Omental fat pad (tissue), 4 donors: ENCODE data around the gene SHF. TPM values are rescaled to one million over a fixed set of nuclear protein-coding genes. Genes with fewer than 3 reads are reported as not detected.

Source experiments
- ATAC-seq: fragments of 150-250 bp; one replicate; pipeline ENCODE4 v1.9.1; 2016; ENCODE audit warnings: mild to moderate bottlenecking, moderate library complexity; ENCODE audit not compliant: low FRiP score
- DNase-seq: peaks from one replicate; pipeline ENCODE4 v3.0.0-alpha.2; 2019; ENCODE audit warnings: low spot score
- total RNA-seq, 4 donors: library from RNA; depleted of rRNA; stranded (reverse); fragments of >200 nt; gene quantifications; one replicate each; pipeline ENCODE4 v1.1.0, GENCODE V29; 2016
- TF ChIP-seq, protein P1 (sequence below), 3 donors: fragments of 450-650 bp; IDR thresholded peaks; one replicate each; pipeline ENCODE4 v1.5.1; 2016 to 2017; ENCODE audit warnings: antibody characterized with exemption in 3 of 3, mild to moderate bottlenecking in 3 of 3, moderate library complexity in 2 of 3

SHF gene
- total RNA-seq, 4 donors from 2014 or later: 1.9 to 10.5 (median 3.7) TPM

DNA sequence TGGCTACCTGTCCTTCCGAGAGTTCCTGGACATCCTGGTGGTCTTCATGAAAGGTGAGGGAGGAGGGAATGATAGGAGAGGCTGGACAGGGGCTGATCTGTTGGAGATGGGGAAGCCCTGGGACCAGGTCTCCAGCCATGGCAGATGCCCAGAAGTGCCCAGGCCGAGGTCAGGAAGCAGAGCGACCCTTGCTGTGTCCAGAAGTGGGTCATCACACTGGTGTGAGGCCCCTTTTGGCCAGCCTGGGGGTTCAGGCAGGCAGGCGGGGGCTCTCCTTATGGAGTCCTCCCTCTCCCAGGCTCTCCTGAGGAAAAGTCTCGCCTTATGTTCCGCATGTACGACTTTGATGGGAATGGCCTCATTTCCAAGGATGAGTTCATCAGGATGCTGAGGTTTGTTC, 40.2 kb downstream of the SHF start:
- TF ChIP-seq, protein P1, sequence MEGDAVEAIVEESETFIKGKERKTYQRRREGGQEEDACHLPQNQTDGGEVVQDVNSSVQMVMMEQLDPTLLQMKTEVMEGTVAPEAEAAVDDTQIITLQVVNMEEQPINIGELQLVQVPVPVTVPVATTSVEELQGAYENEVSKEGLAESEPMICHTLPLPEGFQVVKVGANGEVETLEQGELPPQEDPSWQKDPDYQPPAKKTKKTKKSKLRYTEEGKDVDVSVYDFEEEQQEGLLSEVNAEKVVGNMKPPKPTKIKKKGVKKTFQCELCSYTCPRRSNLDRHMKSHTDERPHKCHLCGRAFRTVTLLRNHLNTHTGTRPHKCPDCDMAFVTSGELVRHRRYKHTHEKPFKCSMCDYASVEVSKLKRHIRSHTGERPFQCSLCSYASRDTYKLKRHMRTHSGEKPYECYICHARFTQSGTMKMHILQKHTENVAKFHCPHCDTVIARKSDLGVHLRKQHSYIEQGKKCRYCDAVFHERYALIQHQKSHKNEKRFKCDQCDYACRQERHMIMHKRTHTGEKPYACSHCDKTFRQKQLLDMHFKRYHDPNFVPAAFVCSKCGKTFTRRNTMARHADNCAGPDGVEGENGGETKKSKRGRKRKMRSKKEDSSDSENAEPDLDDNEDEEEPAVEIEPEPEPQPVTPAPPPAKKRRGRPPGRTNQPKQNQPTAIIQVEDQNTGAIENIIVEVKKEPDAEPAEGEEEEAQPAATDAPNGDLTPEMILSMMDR (IDR thresholded peaks at IDR 0.05): no peak
- DNase-seq (no peak), ATAC-seq (no peak)

DNA sequence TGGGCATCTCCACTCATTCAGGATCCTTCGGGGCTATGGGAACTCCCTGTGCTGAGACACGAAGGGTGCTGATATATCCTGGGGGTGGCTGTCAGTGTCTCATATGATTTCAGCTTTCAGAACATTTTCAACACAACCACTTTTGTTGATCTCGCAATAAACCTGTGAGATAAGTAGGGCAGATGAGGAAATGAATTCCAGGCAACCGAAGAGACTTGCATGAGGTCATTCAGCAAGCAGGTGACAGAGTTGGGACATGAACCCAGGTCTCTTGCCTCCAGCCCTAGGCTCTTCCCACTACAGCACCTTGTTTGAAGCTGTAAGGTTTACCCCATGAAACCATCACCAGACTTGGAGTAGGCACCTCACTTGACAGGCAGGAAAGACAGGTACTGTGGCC, 41.4 kb downstream of the SHF start:
- no peak for ATAC-seq
- TF ChIP-seq, protein P1 (IDR thresholded peaks at IDR 0.05): no peak
- no peak for DNase-seq

DNA sequence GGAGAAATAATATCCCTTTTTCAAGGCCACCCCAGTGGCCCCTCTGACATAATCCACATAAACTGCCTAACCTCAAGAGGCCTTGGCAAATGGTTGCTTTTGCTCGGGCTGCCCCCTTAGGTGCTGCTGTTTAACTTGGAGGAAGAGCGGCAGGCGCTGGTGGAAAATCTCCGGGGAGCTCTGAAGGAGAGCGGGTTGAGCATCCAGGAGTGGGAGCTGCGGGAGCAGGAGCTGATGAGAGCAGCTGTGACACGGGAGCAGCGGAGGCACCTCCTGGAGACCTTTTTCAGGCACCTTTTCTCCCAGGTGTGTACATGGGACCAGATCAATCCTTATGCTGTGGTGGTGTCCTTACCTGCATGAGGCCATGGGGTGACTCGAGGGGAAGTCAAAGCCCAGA, 43.0 kb downstream of the SHF start:
- DNase-seq: no peak
- TF ChIP-seq, protein P1 (IDR thresholded peaks at IDR 0.05): no peak
- no peak for ATAC-seq

DNA sequence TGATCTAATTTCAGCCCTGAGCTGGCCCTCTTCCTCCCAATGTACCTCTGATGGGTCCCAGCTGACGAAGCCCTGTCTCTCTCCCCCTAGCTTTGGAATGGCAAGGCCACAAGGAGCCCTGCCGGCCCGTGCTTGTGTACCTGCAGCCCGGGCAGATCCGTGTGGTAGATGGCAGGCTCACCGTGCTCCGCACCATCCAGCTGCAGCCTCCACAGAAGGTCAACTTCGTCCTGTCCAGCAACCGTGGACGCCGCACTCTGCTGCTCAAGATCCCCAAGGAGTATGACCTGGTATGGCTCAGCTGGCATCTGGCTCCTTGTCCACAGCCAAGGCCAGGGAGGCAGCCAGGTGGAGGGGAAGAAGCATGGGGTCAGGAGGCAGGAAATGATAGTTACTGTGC, 43.8 kb downstream of the SHF start:
- TF ChIP-seq, protein P1 (IDR thresholded peaks at IDR 0.05): no peak
- DNase-seq: no peak
- no peak for ATAC-seq

DNA sequence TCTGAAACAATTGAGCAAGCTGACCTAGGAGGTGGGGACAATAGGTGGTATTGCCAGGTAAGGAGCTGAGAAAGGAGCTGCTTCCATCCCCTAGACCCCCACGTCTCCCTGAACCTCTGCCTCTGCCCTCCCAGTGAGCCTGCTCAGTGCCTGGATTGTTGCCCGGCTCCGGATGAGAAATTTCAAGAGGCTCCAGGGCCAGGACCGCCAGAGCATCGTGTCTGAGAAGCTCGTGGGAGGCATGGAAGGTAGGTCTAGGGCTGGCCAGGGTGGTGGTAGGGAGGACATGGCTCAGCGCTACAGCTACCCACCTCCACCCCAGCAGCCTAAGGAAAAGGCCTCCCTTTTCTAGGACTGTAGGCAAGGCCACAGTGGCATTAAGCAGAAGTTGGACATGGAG, 44.7 kb downstream of the SHF start:
- ATAC-seq (no peak), DNase-seq (no peak)
- TF ChIP-seq, protein P1 (IDR thresholded peaks at IDR 0.05): no peak

DNA sequence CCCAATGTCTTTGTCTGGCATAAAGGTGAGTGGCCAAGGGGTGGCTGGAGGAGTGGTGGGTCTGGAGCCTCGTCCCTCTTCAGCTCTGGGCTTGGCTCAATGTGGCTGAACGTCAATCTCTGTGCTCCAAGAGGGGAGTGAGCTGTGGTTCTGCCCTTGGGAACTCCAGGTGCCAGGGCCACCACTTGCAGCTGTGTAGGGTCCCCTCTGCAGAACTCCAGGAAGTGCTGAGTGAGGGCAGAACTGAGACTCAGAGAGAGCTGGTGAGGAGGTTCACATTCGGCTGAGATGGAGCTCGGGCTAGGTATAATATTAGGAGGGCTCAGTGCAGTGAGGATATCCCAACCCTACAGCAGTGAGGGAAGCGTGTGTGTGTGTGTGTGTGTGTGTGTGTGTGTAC, 46.4 kb downstream of the SHF start:
- DNase-seq (no peak), ATAC-seq (no peak)
- TF ChIP-seq, protein P1 (IDR thresholded peaks at IDR 0.05): no peak

DNA sequence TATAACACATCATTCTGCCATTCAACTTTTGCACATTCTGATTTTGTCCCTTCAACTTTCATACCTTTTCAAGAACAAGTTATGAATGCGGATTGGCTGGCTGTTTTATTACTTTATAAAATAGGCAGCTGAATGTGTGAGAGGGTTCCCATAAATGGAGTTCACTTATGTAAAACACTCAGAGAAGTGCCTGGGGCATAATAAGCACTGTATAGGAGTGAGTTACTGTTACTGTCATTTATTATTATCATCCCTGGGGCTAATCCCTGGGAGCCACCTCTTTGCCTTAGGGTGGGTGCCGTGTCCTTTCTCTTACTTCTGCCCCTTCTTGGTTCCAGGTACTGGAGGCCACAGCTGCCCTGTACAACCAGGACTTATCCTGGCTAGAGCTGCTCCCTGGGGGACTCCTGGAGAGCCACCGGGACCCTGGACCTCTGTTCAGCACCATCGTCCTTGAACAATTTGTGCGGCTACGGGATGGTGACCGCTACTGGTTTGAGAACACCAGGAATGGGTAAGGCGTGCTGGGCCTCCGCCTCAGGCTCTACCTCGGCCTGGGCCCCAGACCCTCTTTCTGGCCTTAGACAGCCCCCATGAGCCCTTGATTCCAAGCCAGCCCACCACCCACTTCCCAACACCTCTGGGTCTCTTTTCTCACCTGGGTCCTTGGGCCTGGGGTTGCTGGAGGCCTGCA, 47.1 kb downstream of the SHF start:
- TF ChIP-seq, protein P1 (IDR thresholded peaks at IDR 0.05): no peak
- DNase-seq: no peak
- no peak for ATAC-seq
